Upper lobe of left lung (tissue), 6 donors: ENCODE results near the gene HTRA1. TPM values are rescaled to one million over a fixed set of nuclear protein-coding genes. Genes with fewer than 3 reads are reported as not detected.

ENCODE experiments used
- ATAC-seq, 2 donors: fragments of 200-7000 bp; cut with Tn5 transposase; one replicate each; pipeline ENCODE4 v1.9.1; 2022; ENCODE audit warnings: mild to moderate bottlenecking in 2 of 2, moderate library complexity in 2 of 2; ENCODE audit not compliant: low FRiP score in 2 of 2
- DNase-seq, 2 donors: peaks; one replicate each; pipeline ENCODE4 v3.0.0-alpha.2; 2019 to 2020
- H3K27ac ChIP-seq, 4 donors: fragments of 200-600 bp; sonication (generic); one replicate each; pipeline ENCODE4 v1.5.1; 2016 to 2019
- H3K27me3 ChIP-seq, 4 donors: fragments of 200-600 bp; sonication (generic); one replicate each; pipeline ENCODE4 v1.5.1; 2017 to 2019
- H3K36me3 ChIP-seq, 4 donors: fragments of 200-600 bp; sonication (generic); one replicate each; pipeline ENCODE4 v1.5.1; 2016 to 2019
- H3K4me1 ChIP-seq, 4 donors: fragments of 200-600 bp; sonication (generic); one replicate each; pipeline ENCODE4 v1.5.1; 2018 to 2019
- H3K4me3 ChIP-seq, 4 donors: fragments of 200-600 bp; sonication (generic); one replicate each; pipeline ENCODE4 v1.5.1; 2017 to 2019; ENCODE audit warnings: mild to moderate bottlenecking in 2 of 4, moderate library complexity in 1 of 4
- H3K9me3 ChIP-seq, 4 donors: fragments of 200-600 bp; sonication (generic); one replicate each; pipeline ENCODE4 v1.5.1; 2018 to 2019
- EP300 ChIP-seq, 4 donors: sonication (generic); formaldehyde crosslinking; IDR thresholded peaks; one replicate each; pipeline ENCODE4 v1.5.1; 2017; ENCODE audit warnings: antibody characterized with exemption in 4 of 4, control low read depth in 2 of 4
- POLR2A ChIP-seq, 4 donors: fragments of 450-650 bp; IDR thresholded peaks; one replicate each; pipeline ENCODE4 v1.5.1; 2016 to 2017; ENCODE audit warnings: antibody characterized with exemption in 4 of 4, mild to moderate bottlenecking in 2 of 4
- POLR2AphosphoS5 ChIP-seq, 2 donors: sonication (generic); formaldehyde crosslinking; IDR thresholded peaks; one replicate each; pipeline ENCODE4 v1.5.1; 2017; ENCODE audit warnings: antibody characterized with exemption in 2 of 2
- WGBS, 2 donors: methylation state at CpG; one replicate each; pipeline ENCODE4 v1.1.5; 2017 to 2018; 5-methylcytosine and 5-hydroxymethylcytosine counted together
- total RNA-seq, 6 donors: library from RNA; depleted of rRNA in 4 of 6; stranded (reverse); fragments of >200 nt in 4 of 6; gene quantifications; one replicate each; pipeline versions ENCODE4 v1.1.0 to v1.2.1, GENCODE V29; 2016 to 2021
- TF ChIP-seq, protein P1 (sequence below), 6 experiments: fragments of 450-650 bp in 4 of 6; fragments of 200-600 bp in 2 of 6; sonication (generic) in 2 of 6; IDR thresholded peaks; one replicate each; pipeline ENCODE4 v1.5.1; 2016 to 2019; ENCODE audit warnings: antibody characterized with exemption in 6 of 6
- donor health status: DM: no; HTN: no; CAD: no; lungs with moderate emphysema.
- donor health status: DM: no; HTN: yes; CAD: no; lungs with severe emphysema.

The HTRA1 gene
- total RNA-seq, 6 donors from 2014 or later, result 20.7 to 72.8 (median 36.2) TPM

DNA sequence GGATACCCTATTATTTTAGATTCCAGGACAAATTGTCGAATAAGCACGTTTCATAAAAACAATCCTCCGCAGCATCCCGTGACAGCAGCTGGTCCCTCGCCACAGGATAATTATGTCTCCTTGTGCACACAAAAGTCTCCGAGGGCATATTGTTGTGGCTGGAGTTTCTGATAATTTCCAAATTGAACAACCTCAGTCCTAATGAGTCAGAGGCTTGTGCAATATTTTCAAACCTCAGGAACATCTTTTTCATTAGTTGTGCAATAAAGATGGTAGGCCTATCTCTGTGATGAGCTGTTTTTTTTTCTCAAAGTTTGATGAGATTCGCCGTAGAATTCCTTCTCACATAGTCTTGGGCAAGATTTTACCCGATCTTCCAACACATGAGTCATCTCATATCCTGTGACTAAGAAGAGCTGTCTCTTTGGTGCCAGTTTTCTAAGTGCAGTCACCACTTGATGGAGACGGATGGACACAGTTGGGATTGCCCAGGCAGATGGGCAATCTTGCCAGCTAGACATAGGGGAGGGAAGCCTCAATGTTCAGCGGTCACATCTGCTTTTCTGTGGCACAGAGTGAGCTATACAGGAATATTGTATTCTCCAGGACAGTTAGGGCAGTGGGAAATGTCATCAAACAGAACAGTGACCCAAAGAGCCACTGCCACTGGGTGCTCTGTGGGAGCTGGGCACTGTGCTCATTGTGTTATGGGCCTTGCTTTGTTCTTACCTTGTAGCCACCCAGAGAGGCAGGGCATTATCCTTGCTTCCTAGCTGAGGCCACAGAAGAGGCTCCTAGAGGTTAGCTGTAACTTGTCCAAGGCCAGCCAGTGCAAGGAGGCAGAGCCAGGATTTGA lies 7.8 kb downstream of the HTRA1 start:
- ATAC-seq, result peak; percentile 28 to 94
- TF ChIP-seq, protein P1, sequence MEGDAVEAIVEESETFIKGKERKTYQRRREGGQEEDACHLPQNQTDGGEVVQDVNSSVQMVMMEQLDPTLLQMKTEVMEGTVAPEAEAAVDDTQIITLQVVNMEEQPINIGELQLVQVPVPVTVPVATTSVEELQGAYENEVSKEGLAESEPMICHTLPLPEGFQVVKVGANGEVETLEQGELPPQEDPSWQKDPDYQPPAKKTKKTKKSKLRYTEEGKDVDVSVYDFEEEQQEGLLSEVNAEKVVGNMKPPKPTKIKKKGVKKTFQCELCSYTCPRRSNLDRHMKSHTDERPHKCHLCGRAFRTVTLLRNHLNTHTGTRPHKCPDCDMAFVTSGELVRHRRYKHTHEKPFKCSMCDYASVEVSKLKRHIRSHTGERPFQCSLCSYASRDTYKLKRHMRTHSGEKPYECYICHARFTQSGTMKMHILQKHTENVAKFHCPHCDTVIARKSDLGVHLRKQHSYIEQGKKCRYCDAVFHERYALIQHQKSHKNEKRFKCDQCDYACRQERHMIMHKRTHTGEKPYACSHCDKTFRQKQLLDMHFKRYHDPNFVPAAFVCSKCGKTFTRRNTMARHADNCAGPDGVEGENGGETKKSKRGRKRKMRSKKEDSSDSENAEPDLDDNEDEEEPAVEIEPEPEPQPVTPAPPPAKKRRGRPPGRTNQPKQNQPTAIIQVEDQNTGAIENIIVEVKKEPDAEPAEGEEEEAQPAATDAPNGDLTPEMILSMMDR (IDR thresholded peaks at IDR 0.05), result no peak
- peak in 1 of 2 donors; percentile 46 for TF ChIP-seq POLR2AphosphoS5 (IDR thresholded peaks at IDR 0.05)
- no peak for TF ChIP-seq EP300 (IDR thresholded peaks at IDR 0.05)
- no peak for TF ChIP-seq POLR2A (IDR thresholded peaks at IDR 0.05)
- Histone ChIP-seq H3K27me3 (no peaks in the 10 kb centered on the region), H3K4me3 (no peak overlapping the region), H3K4me1 (peaks cover 9 to 26% (median 13%) of the 10 kb centered on the region in 4 donors), H3K27ac (peak overlapping the region in 3 of 4 donors; percentile 27 to 46 (median 44)), H3K36me3 (no peaks in the 10 kb centered on the region), H3K9me3 (no peaks in the 10 kb centered on the region)
- DNase-seq, result no peak
- WGBS, 2 donors, result 66 to 68% methylated on average over 10 to 11 of the region's 11 CpGs

- ATAC-seq (no peak), DNase-seq (no peak)
- peak overlapping the region in 2 of 4 donors; percentile 44 to 46 for H3K27ac ChIP-seq
- no peaks in the 10 kb centered on the region for H3K9me3 ChIP-seq
- no peak overlapping the region for H3K4me3 ChIP-seq
- no peaks in the 10 kb centered on the region for H3K27me3 ChIP-seq
- no peaks in the 10 kb centered on the region for H3K36me3 ChIP-seq
- H3K4me1 ChIP-seq, result peaks cover 13 to 28% (median 19%) of the 10 kb centered on the region in 4 donors
- TF ChIP-seq, protein P1 (IDR thresholded peaks at IDR 0.05), result no peak
- no peak for TF ChIP-seq POLR2A (IDR thresholded peaks at IDR 0.05)
- no peak for TF ChIP-seq POLR2AphosphoS5 (IDR thresholded peaks at IDR 0.05)
- no peak for TF ChIP-seq EP300 (IDR thresholded peaks at IDR 0.05)
- 78 to 84% methylated on average over 4 of the region's 4 CpGs for WGBS, 2 donors
Measured at GRCh38 chr10:122469848-122470247, 8.5 kb downstream of the HTRA1 start.

DNA sequence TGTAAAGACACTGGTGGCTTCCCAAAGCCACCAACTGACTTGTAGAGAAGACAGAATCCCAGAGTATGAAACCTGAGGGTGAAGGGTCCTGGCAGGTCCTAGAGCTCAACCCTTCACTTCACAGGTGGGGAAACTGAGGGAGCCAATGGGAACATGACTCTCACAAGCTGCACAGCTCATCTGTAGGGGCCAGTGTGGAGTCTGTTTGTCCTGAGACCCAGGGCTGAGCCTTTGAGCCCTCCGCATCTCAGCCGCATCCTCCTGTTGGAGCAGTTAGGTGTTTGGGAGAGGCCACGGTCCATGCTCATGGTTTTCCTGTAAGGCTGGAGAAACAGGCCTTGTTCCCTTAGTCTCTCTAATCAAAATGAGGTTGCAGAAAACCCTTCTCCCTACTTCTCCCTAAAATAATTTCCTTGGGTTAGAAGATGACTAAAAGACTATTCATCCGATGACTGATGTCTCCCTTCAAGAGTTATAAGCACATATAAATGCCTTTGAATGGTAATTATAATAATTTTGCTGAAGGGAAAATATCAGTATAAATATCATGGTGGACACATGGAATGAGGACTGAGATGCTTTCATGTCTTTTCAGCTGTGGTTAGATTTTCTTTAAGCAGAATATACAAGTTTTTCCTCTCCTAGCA lies 10.3 kb downstream of the HTRA1 start:
- DNase-seq, result no peak
- WGBS, 2 donors, result 97 to 100% methylated on average over 2 to 4 of the region's 4 CpGs
- TF ChIP-seq, protein P1 (IDR thresholded peaks at IDR 0.05), result no peak
- TF ChIP-seq POLR2AphosphoS5 (IDR thresholded peaks at IDR 0.05) (no peak), POLR2A (IDR thresholded peaks at IDR 0.05) (no peak), EP300 (IDR thresholded peaks at IDR 0.05) (no peak)

GRCh38 chr10:122473116-122473515 lies 11.8 kb downstream of the HTRA1 start:
- Histone ChIP-seq H3K9me3 (no peaks in the 10 kb centered on the region), H3K4me1 (peaks cover 28 to 42% (median 32%) of the 10 kb centered on the region in 4 donors), H3K27ac (no peak overlapping the region), H3K27me3 (no peaks in the 10 kb centered on the region), H3K4me3 (no peak overlapping the region), H3K36me3 (no peaks in the 10 kb centered on the region)
- no peak for ATAC-seq
- no peak for DNase-seq
- no peak for TF ChIP-seq POLR2A (IDR thresholded peaks at IDR 0.05)
- TF ChIP-seq, protein P1 (IDR thresholded peaks at IDR 0.05), result no peak
- no peak for TF ChIP-seq EP300 (IDR thresholded peaks at IDR 0.05)
- no peak for TF ChIP-seq POLR2AphosphoS5 (IDR thresholded peaks at IDR 0.05)
- 59 to 69% methylated on average over 6 to 8 of the region's 8 CpGs for WGBS, 2 donors

More for the DNA sequence above, 10.3 kb downstream of the HTRA1 start:
- Histone ChIP-seq H3K36me3 (no peaks in the 10 kb centered on the region), H3K4me1 (peaks cover 28 to 42% (median 32%) of the 10 kb centered on the region in 4 donors), H3K4me3 (no peak overlapping the region), H3K27ac (no peak overlapping the region), H3K9me3 (no peaks in the 10 kb centered on the region), H3K27me3 (no peaks in the 10 kb centered on the region)
- no peak for ATAC-seq
